WTC11 (cell line): Measurements from ENCODE around the gene SACS. TPM values are rescaled to one million over a fixed set of nuclear protein-coding genes. Genes with fewer than 3 reads are reported as not detected.
"Not testable (repeated sequence)": the region's sequence is repeated elsewhere in the genome, so short reads cannot be mapped to it uniquely, and the experiment has no call there.

Experiments used
- ATAC-seq: fragments of 200-7000 bp; cut with Tn5 transposase; 2 replicates; pipeline ENCODE4 v1.10.0; 2021; ENCODE audit warnings: mild to moderate bottlenecking, moderate library complexity
- CTCF ChIA-PET: fragments of 300-600 bp; sonication (Branson Sonifier 250); formaldehyde crosslinking; loops from one replicate; lab custom pipeline; 2021; ENCODE audit warnings: antibody characterized with exemption; lab: Charles Lee
- POLR2A ChIA-PET: fragments of 350-600 bp; sonication (Branson Sonifier 250); formaldehyde crosslinking; loops from one replicate; lab custom pipeline; 2021; ENCODE audit warnings: antibody characterized with exemption; lab: Charles Lee
- DNase-seq: peaks from one replicate; pipeline ENCODE4 v3.0.0; 2021; ENCODE audit warnings: low spot score
- H3K27ac Mint-ChIP-seq: 2 replicates; pipeline ENCODE4 v1.8.0; 2021; ENCODE audit warnings: mixed read lengths
- H3K27me3 Mint-ChIP-seq: 2 replicates; pipeline ENCODE4 v1.8.0; 2021; ENCODE audit warnings: low read depth, mild to moderate bottlenecking, moderate library complexity, mixed read lengths
- H3K36me3 Mint-ChIP-seq: 2 replicates; pipeline ENCODE4 v1.8.0; 2021; ENCODE audit warnings: mixed read lengths
- H3K4me1 Mint-ChIP-seq: 2 replicates; pipeline ENCODE4 v1.8.0; 2022; ENCODE audit warnings: mixed read lengths
- H3K4me3 Mint-ChIP-seq: 2 replicates; pipeline ENCODE4 v1.8.0; 2021; ENCODE audit warnings: mild to moderate bottlenecking, moderate library complexity, mixed read lengths
- H3K9me3 Mint-ChIP-seq: 2 replicates; pipeline ENCODE4 v1.8.0; 2021; ENCODE audit warnings: mixed read lengths
- AFF4 ChIP-seq: sonication (generic); formaldehyde crosslinking; IDR thresholded peaks from 2 replicates; pipeline ENCODE4 v1.8.1; 2023; ENCODE audit warnings: mild to moderate bottlenecking, missing genetic modification reagents, borderline replicate concordance
- AR ChIP-seq: fragments of 250-450 bp; sonication (Bioruptor Pico); IDR thresholded peaks from 2 replicates; pipeline ENCODE4 v1.9.0; 2021; ENCODE audit warnings: mild to moderate bottlenecking
- ATF1 ChIP-seq: sonication (generic); formaldehyde crosslinking; IDR thresholded peaks from 2 replicates; pipeline ENCODE4 v1.8.1; 2023; ENCODE audit warnings: mild to moderate bottlenecking, moderate library complexity, missing genetic modification reagents
- E2F1 ChIP-seq: sonication (generic); formaldehyde crosslinking; IDR thresholded peaks from 2 replicates; pipeline ENCODE4 v1.8.0; 2022; ENCODE audit warnings: mild to moderate bottlenecking, missing genetic modification reagents
- E2F4 ChIP-seq: sonication (generic); formaldehyde crosslinking; IDR thresholded peaks from 2 replicates; pipeline ENCODE4 v1.8.1; 2022; ENCODE audit warnings: low read depth, mild to moderate bottlenecking, moderate library complexity, missing genetic modification reagents, borderline replicate concordance
- ELF4 ChIP-seq: sonication (generic); formaldehyde crosslinking; IDR thresholded peaks from 2 replicates; pipeline ENCODE4 v1.8.1; 2022; ENCODE audit warnings: low read depth, mild to moderate bottlenecking, moderate library complexity, missing genetic modification reagents
- EMX1 ChIP-seq: fragments of 250-450 bp; sonication (Bioruptor Pico); IDR thresholded peaks from 2 replicates; pipeline ENCODE4 v1.8.0; 2021; ENCODE audit warnings: mild to moderate bottlenecking
- ERG ChIP-seq: fragments of 250-450 bp; sonication (Bioruptor Pico); IDR thresholded peaks from 2 replicates; pipeline ENCODE4 v1.8.0; 2021; ENCODE audit warnings: mild to moderate bottlenecking
- KAT7 ChIP-seq: sonication (generic); formaldehyde crosslinking; IDR thresholded peaks from 2 replicates; pipeline ENCODE4 v1.8.1; 2023; ENCODE audit warnings: missing genetic modification reagents, mild to moderate bottlenecking, borderline replicate concordance
- MAX ChIP-seq: sonication (generic); formaldehyde crosslinking; IDR thresholded peaks from 2 replicates; pipeline ENCODE4 v1.8.0; 2022; ENCODE audit warnings: mild to moderate bottlenecking, missing genetic modification reagents
- OVOL2 ChIP-seq: fragments of 250-450 bp; sonication (Bioruptor Pico); IDR thresholded peaks from 2 replicates; pipeline ENCODE4 v1.9.0; 2021; ENCODE audit warnings: mild to moderate bottlenecking, borderline replicate concordance
- PRRX2 ChIP-seq: fragments of 250-450 bp; sonication (Bioruptor Pico); IDR thresholded peaks from 2 replicates; pipeline ENCODE4 v1.8.0; 2021; ENCODE audit warnings: mild to moderate bottlenecking
- USF2 ChIP-seq: sonication (generic); formaldehyde crosslinking; IDR thresholded peaks from 2 replicates; pipeline ENCODE4 v1.8.1; 2023; ENCODE audit warnings: mild to moderate bottlenecking, missing genetic modification reagents, moderate library complexity
- ZNF121 ChIP-seq: sonication (generic); formaldehyde crosslinking; IDR thresholded peaks from 2 replicates; pipeline ENCODE4 v1.8.0; 2023; ENCODE audit warnings: missing genetic modification reagents
- ZNF671 ChIP-seq: fragments of 250-450 bp; sonication (Bioruptor Pico); IDR thresholded peaks from 2 replicates; pipeline ENCODE4 v1.8.0; 2021; ENCODE audit warnings: mild to moderate bottlenecking
- total RNA-seq: library from RNA; stranded (reverse); gene quantifications from 3 replicates; pipeline ENCODE4 v1.2.3, GENCODE V29; 2021

SACS gene
- total RNA-seq, 1 experiment from 2014 or later, result 35.2 TPM

- Mint-ChIP-seq H3K36me3 (no peaks in the 10 kb centered on the region), H3K27me3 (no peaks in the 10 kb centered on the region), H3K27ac (no peak overlapping the region), H3K4me1 (peaks cover 27% of the 10 kb centered on the region), H3K4me3 (no peak overlapping the region), H3K9me3 (no peaks in the 10 kb centered on the region)
- TF ChIP-seq ZNF121 (CRISPR knock-in tag), result no peak
- TF ChIP-seq ZNF671, result no peak
- TF ChIP-seq E2F1 (CRISPR knock-in tag), result no peak
- no peak for TF ChIP-seq USF2
- no peak for TF ChIP-seq PRRX2 (CRISPR knock-in tag)
- TF ChIP-seq KAT7 (CRISPR knock-in tag), result no peak
- TF ChIP-seq ATF1 (CRISPR knock-in tag), result no peak
- TF ChIP-seq EMX1, result no peak
- DNase-seq (no peak), ATAC-seq (no peak)
- CTCF ChIA-PET, result no interaction called here
- POLR2A ChIA-PET, result no interaction called here
Observed at GRCh38 chr13:23320926-23321534, 112.5 kb downstream of the SACS start.

- POLR2A ChIA-PET, result no interaction called here
- DNase-seq (no peak), ATAC-seq (no peak)
- CTCF ChIA-PET, result interaction anchor here (0.6 kb wide), 1 partner anchor 161 kb away, joined by 3 read pairs; no protein-coding TSS in a partner anchor
- no peaks in the 10 kb centered on the region for H3K27me3 Mint-ChIP-seq
- peaks cover 26% of the 10 kb centered on the region for H3K4me1 Mint-ChIP-seq
- no peak for TF ChIP-seq OVOL2 (CRISPR knock-in tag)
- no peak for TF ChIP-seq ERG (CRISPR knock-in tag)
- no peak for TF ChIP-seq AR (CRISPR knock-in tag)
- TF ChIP-seq MAX (CRISPR knock-in tag), result no peak
- H3K9me3 Mint-ChIP-seq, result 0 out of 2 replicates have a peak, but pooled peaks cover 3% of the 10 kb centered on the region
- H3K36me3 Mint-ChIP-seq, result no peaks in the 10 kb centered on the region
- H3K27ac Mint-ChIP-seq, result no peak overlapping the region
- H3K4me3 Mint-ChIP-seq, result no peak overlapping the region
Observed at GRCh38 chr13:23319883-23320224, 113.6 kb downstream of the SACS start.

- H3K4me3 Mint-ChIP-seq, DNase-seq, ATAC-seq, CTCF ChIA-PET, H3K27me3 Mint-ChIP-seq, H3K36me3 Mint-ChIP-seq, H3K27ac Mint-ChIP-seq, POLR2A ChIA-PET, H3K4me1 Mint-ChIP-seq: not testable (repeated sequence)
- H3K9me3 Mint-ChIP-seq, result peaks cover 17% of the 10 kb centered on the region
Observed at GRCh38 chr13:23314837-23315236, 118.7 kb downstream of the SACS start.

GRCh38 chr13:23292586-23292985, 140.9 kb downstream of the SACS start:
- ATAC-seq (no peak), DNase-seq (no peak)
- H3K27ac Mint-ChIP-seq, result no peak overlapping the region
- ChIA-PET POLR2A (no interaction called here), CTCF (no interaction called here)
- H3K4me3 Mint-ChIP-seq, result no peak overlapping the region
- peaks cover 11% of the 10 kb centered on the region for H3K9me3 Mint-ChIP-seq
- peaks cover 6% of the 10 kb centered on the region for H3K36me3 Mint-ChIP-seq
- H3K27me3 Mint-ChIP-seq, result no peaks in the 10 kb centered on the region
- H3K4me1 Mint-ChIP-seq, result no peaks in the 10 kb centered on the region
- TF ChIP-seq PRRX2 (CRISPR knock-in tag), result no peak
- no peak for TF ChIP-seq E2F4 (CRISPR knock-in tag)
- TF ChIP-seq E2F1 (CRISPR knock-in tag), result no peak
- no peak for TF ChIP-seq ELF4 (CRISPR knock-in tag)
- no peak for TF ChIP-seq ZNF121 (CRISPR knock-in tag)
- TF ChIP-seq AFF4 (CRISPR knock-in tag), result no peak
